ENCODE measurements around the gene EFCAB7. TPM values are rescaled to one million over a fixed set of nuclear protein-coding genes. Genes with fewer than 3 reads are reported as not detected.

EFCAB7 gene
- total RNA-seq, 1 experiment from 2014 or later: 2.8 TPM

DNA sequence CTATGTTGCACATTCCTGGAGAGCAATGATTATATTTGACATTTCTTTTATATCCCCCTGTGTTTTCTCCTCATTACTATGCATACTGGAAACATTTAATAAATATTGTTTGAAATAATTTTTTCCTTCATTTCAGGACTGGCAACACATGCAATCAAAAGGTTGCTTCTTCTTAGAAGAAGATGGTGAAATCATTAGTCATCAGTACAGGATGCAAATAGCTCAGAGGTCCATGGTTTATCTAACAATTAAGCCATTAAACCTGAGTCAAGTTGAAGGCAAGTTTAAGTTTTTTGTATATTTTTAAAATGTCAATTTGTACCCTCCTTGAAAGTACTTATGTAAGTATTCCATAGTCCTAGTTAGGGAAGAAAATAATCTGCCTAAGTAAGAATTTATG, 22.5 kb downstream of the EFCAB7 start:
- POLR2A ChIA-PET: interaction anchor here (0.6 kb wide), 1 partner anchor 9 kb away, joined by 3 read pairs; no protein-coding TSS in a partner anchor
- Mint-ChIP-seq H3K27me3 (ENCODE audit: low read depth) (no peaks in the 10 kb centered on the region), H3K4me1 (no peaks in the 10 kb centered on the region), H3K4me3 (no peak overlapping the region), H3K36me3 (no peaks in the 10 kb centered on the region), H3K27ac (no peak overlapping the region), H3K9me3 (no peaks in the 10 kb centered on the region)
- CTCF ChIA-PET: no interaction called here
- no peak for ATAC-seq
- TF ChIP-seq, protein P1, sequence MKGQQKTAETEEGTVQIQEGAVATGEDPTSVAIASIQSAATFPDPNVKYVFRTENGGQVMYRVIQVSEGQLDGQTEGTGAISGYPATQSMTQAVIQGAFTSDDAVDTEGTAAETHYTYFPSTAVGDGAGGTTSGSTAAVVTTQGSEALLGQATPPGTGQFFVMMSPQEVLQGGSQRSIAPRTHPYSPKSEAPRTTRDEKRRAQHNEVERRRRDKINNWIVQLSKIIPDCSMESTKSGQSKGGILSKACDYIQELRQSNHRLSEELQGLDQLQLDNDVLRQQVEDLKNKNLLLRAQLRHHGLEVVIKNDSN (CRISPR knock-in tag; IDR thresholded peaks at IDR 0.05): no peak
- TF ChIP-seq OVOL2 (CRISPR knock-in tag; IDR thresholded peaks at IDR 0.05; ENCODE audit: borderline replicate concordance) (no peak), ZNF396 (CRISPR knock-in tag; IDR thresholded peaks at IDR 0.05; ENCODE audit: borderline replicate concordance) (no peak)
- no peak for DNase-seq (ENCODE audit: low spot score)

DNA sequence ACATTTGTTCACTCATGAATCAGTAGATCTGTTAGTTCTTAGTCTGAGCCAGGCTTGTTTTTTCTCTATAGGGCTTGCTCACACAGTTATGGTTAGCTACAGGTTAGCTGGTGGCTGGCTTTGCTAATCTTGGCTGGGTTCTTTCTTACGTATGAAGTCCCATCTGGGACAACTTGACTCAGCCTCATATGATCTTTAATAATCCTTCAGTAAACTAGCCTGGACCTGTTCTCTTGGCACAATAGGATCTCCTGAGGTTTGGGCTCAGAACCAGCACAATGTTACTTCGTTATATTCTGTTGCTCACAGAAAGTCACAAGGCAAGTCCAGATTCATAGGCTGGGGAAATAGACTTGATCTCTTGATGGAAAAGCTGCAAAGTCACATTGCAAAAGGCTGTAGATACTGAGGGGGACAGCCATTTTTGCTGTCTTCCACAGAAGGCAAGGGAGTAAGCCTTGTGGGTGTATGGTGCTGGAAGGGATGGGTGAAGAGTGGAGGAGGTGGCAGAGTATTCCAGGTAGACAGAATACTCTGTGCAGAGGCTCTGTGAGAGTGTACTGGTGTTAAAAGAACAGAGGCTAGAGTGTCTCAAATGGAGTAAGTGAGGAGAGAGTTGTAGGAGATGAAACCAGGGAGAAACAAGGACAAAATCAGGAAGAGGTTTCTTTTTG, 24.4 kb downstream of the EFCAB7 start:
- no peaks in the 10 kb centered on the region for H3K36me3 Mint-ChIP-seq
- H3K27ac Mint-ChIP-seq: no peak overlapping the region
- DNase-seq (ENCODE audit: low spot score) (no peak), ATAC-seq (no peak)
- no peaks in the 10 kb centered on the region for H3K9me3 Mint-ChIP-seq
- CTCF ChIA-PET: interaction anchor here (1.3 to 2.0 kb wide), 2 partner anchors 10 kb away, joined by 6 to 7 read pairs; no protein-coding TSS in a partner anchor
- TF ChIP-seq NR1H2 (CRISPR knock-in tag; IDR thresholded peaks at IDR 0.05) (no peak), HMGA2 (CRISPR knock-in tag; IDR thresholded peaks at IDR 0.05) (no peak), SMAD3 (CRISPR knock-in tag; IDR thresholded peaks at IDR 0.05; ENCODE audit: borderline replicate concordance) (no peak), ATF1 (CRISPR knock-in tag; IDR thresholded peaks at IDR 0.05) (no peak), IRF2 (CRISPR knock-in tag; IDR thresholded peaks at IDR 0.05; ENCODE audit: borderline replicate concordance, low read depth) (no peak), ESRRA (CRISPR knock-in tag; IDR thresholded peaks at IDR 0.05; ENCODE audit: borderline replicate concordance) (no peak), ZNF263 (CRISPR knock-in tag; IDR thresholded peaks at IDR 0.05; ENCODE audit: low read depth) (no peak), ZNF416 (CRISPR knock-in tag; IDR thresholded peaks at IDR 0.05) (no peak), ZBTB21 (CRISPR knock-in tag; IDR thresholded peaks at IDR 0.05; ENCODE audit: borderline replicate concordance) (no peak), TP53 (CRISPR knock-in tag; IDR thresholded peaks at IDR 0.05) (no peak)
- TF ChIP-seq, protein P2, sequence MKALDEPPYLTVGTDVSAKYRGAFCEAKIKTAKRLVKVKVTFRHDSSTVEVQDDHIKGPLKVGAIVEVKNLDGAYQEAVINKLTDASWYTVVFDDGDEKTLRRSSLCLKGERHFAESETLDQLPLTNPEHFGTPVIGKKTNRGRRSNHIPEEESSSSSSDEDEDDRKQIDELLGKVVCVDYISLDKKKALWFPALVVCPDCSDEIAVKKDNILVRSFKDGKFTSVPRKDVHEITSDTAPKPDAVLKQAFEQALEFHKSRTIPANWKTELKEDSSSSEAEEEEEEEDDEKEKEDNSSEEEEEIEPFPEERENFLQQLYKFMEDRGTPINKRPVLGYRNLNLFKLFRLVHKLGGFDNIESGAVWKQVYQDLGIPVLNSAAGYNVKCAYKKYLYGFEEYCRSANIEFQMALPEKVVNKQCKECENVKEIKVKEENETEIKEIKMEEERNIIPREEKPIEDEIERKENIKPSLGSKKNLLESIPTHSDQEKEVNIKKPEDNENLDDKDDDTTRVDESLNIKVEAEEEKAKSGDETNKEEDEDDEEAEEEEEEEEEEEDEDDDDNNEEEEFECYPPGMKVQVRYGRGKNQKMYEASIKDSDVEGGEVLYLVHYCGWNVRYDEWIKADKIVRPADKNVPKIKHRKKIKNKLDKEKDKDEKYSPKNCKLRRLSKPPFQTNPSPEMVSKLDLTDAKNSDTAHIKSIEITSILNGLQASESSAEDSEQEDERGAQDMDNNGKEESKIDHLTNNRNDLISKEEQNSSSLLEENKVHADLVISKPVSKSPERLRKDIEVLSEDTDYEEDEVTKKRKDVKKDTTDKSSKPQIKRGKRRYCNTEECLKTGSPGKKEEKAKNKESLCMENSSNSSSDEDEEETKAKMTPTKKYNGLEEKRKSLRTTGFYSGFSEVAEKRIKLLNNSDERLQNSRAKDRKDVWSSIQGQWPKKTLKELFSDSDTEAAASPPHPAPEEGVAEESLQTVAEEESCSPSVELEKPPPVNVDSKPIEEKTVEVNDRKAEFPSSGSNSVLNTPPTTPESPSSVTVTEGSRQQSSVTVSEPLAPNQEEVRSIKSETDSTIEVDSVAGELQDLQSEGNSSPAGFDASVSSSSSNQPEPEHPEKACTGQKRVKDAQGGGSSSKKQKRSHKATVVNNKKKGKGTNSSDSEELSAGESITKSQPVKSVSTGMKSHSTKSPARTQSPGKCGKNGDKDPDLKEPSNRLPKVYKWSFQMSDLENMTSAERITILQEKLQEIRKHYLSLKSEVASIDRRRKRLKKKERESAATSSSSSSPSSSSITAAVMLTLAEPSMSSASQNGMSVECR (CRISPR knock-in tag; IDR thresholded peaks at IDR 0.05; ENCODE audit: borderline replicate concordance): no peak
- TF ChIP-seq, protein P3, sequence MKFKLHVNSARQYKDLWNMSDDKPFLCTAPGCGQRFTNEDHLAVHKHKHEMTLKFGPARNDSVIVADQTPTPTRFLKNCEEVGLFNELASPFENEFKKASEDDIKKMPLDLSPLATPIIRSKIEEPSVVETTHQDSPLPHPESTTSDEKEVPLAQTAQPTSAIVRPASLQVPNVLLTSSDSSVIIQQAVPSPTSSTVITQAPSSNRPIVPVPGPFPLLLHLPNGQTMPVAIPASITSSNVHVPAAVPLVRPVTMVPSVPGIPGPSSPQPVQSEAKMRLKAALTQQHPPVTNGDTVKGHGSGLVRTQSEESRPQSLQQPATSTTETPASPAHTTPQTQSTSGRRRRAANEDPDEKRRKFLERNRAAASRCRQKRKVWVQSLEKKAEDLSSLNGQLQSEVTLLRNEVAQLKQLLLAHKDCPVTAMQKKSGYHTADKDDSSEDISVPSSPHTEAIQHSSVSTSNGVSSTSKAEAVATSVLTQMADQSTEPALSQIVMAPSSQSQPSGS (CRISPR knock-in tag; IDR thresholded peaks at IDR 0.05; ENCODE audit: borderline replicate concordance, low read depth): no peak
- H3K4me3 Mint-ChIP-seq: no peak overlapping the region
- H3K4me1 Mint-ChIP-seq: no peaks in the 10 kb centered on the region
- POLR2A ChIA-PET: no interaction called here
- H3K27me3 Mint-ChIP-seq (ENCODE audit: low read depth): no peaks in the 10 kb centered on the region

DNA sequence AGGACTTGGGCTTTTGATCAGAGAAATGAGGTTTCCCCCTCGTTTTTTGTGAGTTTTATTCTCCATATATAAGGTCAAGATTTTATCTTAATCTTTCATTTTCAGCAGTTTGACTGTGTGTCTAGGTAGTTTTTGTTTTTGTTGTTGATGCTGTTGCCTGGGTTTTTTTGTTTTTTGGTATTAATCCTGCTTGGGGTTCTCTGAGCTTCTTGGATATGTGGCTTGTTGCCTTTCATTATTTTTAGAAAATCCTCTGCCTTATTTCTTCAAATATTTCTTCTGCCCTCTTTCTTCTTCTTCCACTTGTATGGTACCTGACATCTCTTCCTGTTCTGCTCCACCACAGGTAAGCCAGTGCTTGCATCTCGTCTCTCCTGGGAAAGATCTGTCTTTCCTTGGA, 25.0 kb downstream of the EFCAB7 start:
- no peaks in the 10 kb centered on the region for H3K4me1 Mint-ChIP-seq
- no peaks in the 10 kb centered on the region for H3K36me3 Mint-ChIP-seq
- ATAC-seq (no peak), DNase-seq (ENCODE audit: low spot score) (no peak)
- ChIA-PET CTCF (interaction anchor here (1.3 to 2.0 kb wide), 2 partner anchors 9 to 10 kb away, joined by 6 to 7 read pairs; no protein-coding TSS in a partner anchor), POLR2A (no interaction called here)
- H3K27ac Mint-ChIP-seq: no peak overlapping the region
- H3K9me3 Mint-ChIP-seq: no peaks in the 10 kb centered on the region
- no peaks in the 10 kb centered on the region for H3K27me3 Mint-ChIP-seq (ENCODE audit: low read depth)
- no peak overlapping the region for H3K4me3 Mint-ChIP-seq
- TF ChIP-seq TCF7 (CRISPR knock-in tag; IDR thresholded peaks at IDR 0.05; ENCODE audit: low read depth) (no peak), EMX1 (CRISPR knock-in tag; IDR thresholded peaks at IDR 0.05) (no peak), RELA (CRISPR knock-in tag; IDR thresholded peaks at IDR 0.05; ENCODE audit: borderline replicate concordance) (no peak), ZNF317 (CRISPR knock-in tag; IDR thresholded peaks at IDR 0.05; ENCODE audit: borderline replicate concordance, low read depth) (no peak), OVOL2 (CRISPR knock-in tag; IDR thresholded peaks at IDR 0.05; ENCODE audit: borderline replicate concordance) (no peak)
- TF ChIP-seq, protein P2 (CRISPR knock-in tag; IDR thresholded peaks at IDR 0.05; ENCODE audit: borderline replicate concordance): no peak
- TF ChIP-seq, protein P4, sequence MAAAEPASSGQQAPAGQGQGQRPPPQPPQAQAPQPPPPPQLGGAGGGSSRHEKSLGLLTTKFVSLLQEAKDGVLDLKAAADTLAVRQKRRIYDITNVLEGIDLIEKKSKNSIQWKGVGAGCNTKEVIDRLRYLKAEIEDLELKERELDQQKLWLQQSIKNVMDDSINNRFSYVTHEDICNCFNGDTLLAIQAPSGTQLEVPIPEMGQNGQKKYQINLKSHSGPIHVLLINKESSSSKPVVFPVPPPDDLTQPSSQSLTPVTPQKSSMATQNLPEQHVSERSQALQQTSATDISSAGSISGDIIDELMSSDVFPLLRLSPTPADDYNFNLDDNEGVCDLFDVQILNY (CRISPR knock-in tag; IDR thresholded peaks at IDR 0.05): no peak
